ENCODE results near the gene CDH23. TPM values are rescaled to one million over a fixed set of nuclear protein-coding genes. Genes with fewer than 3 reads are reported as not detected.

The CDH23 gene
- total and polyA plus RNA-seq, 12 donors = 1.7 to 20.2 (median 7.8) TPM

- TF ChIP-seq POLR2A (IDR thresholded peaks at IDR 0.05) (no peak), CTCF (IDR thresholded peaks at IDR 0.05) (no peak)
- Histone ChIP-seq H3K27me3 (no peaks in the 10 kb centered on the region), H3K27ac (no peak overlapping the region), H3K36me3 (replicated peaks in 1 of 2) (no peaks in the 10 kb centered on the region), H3K4me3 (no peak overlapping the region), H3K9me3 (replicated peaks in 1 of 3) (no peaks in the 10 kb centered on the region), H3K4me1 (replicated peaks in 1 of 2) (no peaks in the 10 kb centered on the region)
- intact Hi-C loops (cut with DNase I) = no loop called here
- WGBS, 4 donors = 81 to 100% (median 83%) methylated on average over 1 to 10 of the region's 10 CpGs
- DNase-seq = no peak
Measured at GRCh38 chr10:71443676-71444075, 47.0 kb downstream of the CDH23 start.

DNA sequence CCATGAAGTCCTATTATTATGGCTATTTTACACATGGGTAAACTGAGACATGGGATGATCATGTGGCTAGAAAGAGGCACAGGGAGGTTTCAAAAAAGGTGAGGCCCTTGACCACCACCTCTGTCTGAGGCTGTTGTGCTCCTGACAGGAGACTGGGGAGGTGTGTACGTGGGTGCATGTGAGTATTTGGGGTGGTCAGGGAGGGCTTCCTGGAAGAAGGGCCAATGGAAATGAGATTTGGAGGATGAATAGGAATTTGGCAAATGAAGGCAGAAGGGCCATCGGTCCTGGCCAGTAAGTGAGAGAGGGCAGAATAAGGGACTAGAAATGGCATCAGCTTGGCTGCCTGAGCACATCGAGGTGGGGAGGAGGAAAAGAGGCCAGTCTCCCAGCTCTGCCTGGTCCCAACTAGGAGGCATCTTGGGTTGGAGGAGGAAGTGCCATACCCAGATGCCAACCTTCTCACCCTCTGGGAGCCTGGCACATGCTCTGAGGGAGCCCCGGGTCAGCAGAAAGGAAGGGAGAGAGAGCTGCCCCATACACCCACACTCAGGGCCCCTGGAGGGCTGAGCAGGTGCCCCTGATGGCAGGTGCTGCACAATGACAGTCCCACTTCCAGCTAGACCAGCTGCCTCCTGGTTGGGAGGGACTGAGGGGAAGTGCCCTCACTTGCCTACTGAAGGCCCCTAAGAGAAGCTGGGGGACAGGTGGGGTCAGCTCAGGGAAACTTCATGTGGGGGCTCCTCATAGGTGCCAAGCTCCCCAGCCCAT is 47.7 kb downstream of the CDH23 start:
- H3K36me3 ChIP-seq (replicated peaks in 1 of 2) = no peaks in the 10 kb centered on the region
- intact Hi-C loops (cut with DNase I) = no loop called here
- no peaks in the 10 kb centered on the region for H3K9me3 ChIP-seq (replicated peaks in 1 of 3)
- H3K4me3 ChIP-seq = no peak overlapping the region
- no peaks in the 10 kb centered on the region for H3K27me3 ChIP-seq
- H3K4me1 ChIP-seq (replicated peaks in 1 of 2) = no peaks in the 10 kb centered on the region
- 75 to 82% (median 79%) methylated on average over 4 of the region's 4 CpGs for WGBS, 4 donors
- no peak overlapping the region for H3K27ac ChIP-seq
- TF ChIP-seq POLR2A (IDR thresholded peaks at IDR 0.05) (no peak), CTCF (IDR thresholded peaks at IDR 0.05) (no peak)
- DNase-seq = no peak

DNA sequence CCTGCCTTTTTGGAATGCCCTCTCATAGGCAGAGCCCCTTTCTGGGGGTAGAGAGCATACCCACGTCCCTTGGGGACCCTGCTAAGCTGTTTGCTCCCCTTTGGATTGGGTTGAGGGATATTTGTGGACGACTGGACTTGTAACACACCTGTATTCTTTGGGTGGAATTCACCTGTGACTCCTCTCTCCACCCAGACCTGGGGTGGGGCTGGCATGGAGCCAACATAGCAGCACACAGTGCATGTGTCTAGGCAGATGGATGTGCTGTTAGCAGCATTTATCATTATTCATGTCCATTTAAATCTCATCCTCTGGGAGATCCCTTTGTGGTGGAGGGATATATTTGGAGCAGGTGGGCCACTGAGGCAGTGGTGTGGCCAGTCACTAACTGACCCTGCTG is 51.0 kb downstream of the CDH23 start:
- no peaks in the 10 kb centered on the region for H3K36me3 ChIP-seq (replicated peaks in 1 of 2)
- no peak for DNase-seq
- H3K4me1 ChIP-seq (replicated peaks in 1 of 2) = no peaks in the 10 kb centered on the region
- no peak overlapping the region for H3K4me3 ChIP-seq
- WGBS, 4 donors = 69 to 81% (median 75%) methylated on average over 2 of the region's 2 CpGs
- no peaks in the 10 kb centered on the region for H3K27me3 ChIP-seq
- intact Hi-C loops (cut with DNase I) = no loop called here
- TF ChIP-seq CTCF (IDR thresholded peaks at IDR 0.05) (no peak), POLR2A (IDR thresholded peaks at IDR 0.05) (no peak)
- no peaks in the 10 kb centered on the region for H3K9me3 ChIP-seq (replicated peaks in 1 of 3)
- H3K27ac ChIP-seq = no peak overlapping the region

- intact Hi-C loops (cut with DNase I) = no loop called here
Measured at GRCh38 chr10:71448146-71448545, 51.4 kb downstream of the CDH23 start.

More at GRCh38 chr10:71448146-71448545, 51.4 kb downstream of the CDH23 start:
- Histone ChIP-seq H3K9me3 (replicated peaks in 1 of 3) (no peaks in the 10 kb centered on the region), H3K36me3 (replicated peaks in 1 of 2) (no peaks in the 10 kb centered on the region), H3K4me3 (no peak overlapping the region), H3K27ac (no peak overlapping the region), H3K4me1 (replicated peaks in 1 of 2) (no peaks in the 10 kb centered on the region), H3K27me3 (no peaks in the 10 kb centered on the region)
- TF ChIP-seq POLR2A (IDR thresholded peaks at IDR 0.05) = no peak
- no peak for TF ChIP-seq CTCF (IDR thresholded peaks at IDR 0.05)
- DNase-seq = no peak
- 89 to 97% (median 94%) methylated on average over 7 to 9 of the region's 9 CpGs for WGBS, 4 donors

All from adrenal gland (tissue), 12 donors.